Stimulated activated CD8-positive, alpha-beta memory T cell treated with anti-CD3 and anti-CD28 coated beads, Interleukin-2, amount 100 ng/mL, for 1 hour (primary cell): ENCODE data around the gene DMAP1.

Experiments
- DNase-seq, 2 donors: peaks; one replicate each; pipeline ENCODE4 v3.0.0-alpha.2; 2020; ENCODE audit warnings: low read depth in 2 of 2

The DMAP1 gene

DNA sequence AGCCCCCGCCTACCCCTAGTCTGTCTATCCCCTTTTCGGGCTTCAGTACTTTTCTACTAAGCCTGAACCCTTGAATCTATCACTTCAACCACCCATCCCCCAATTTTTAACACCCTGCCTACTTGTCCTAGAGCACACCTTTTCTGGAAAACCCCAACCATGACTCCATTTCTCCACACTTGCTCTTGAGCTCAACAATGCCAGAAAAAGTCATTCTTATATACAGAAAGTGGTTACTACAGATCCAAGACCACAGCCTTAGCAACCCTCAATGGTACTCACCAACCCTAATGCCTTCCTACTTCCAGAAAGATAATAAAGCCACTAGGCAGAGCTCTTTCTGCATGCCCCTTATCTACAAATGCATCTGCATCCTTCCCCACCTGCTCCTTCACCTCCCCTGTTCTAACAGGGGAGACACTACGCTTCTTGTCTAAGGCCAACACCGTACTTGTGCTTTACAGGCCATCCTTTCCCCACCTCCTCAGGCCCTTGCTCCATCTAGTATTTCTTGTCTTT is 41.2 kb downstream of the DMAP1 start:
- no peak for DNase-seq

DNA sequence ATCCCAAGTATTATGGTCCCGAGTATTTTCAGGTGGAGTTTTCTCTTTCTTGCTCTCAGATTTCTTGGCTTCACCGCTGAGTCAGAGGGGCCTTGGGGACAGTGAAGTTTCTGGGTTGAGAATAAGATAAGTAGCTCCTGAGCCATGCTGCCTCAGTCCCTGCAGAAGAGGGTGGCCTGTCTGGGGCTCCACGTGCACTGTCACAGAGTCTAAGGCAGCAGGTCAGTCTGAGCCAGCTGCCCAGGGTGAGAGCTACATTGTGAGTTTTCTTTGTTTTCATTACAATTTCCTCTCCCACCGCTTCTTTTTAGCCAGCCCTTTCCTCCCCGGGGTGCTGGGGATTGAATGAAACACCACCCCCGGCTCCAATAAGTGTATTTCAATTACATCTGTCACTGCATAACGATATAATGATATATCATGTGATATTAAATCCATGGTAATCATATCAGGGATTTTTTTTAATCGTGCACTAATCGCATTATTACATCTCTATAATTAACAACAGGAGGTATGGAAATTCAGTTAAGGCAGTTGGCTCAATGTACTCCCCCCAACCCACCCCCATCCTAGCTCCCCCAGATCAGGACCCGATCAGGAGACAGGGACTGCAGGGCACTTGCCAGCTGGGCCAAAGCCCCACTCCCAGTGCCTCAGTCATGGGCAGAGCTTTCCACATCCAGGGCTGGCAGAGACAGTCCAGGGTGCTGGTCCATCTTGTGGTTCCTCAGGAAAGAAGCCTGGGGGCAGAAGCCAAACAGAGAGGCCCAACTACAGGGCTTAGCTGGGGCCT is 43.7 kb downstream of the DMAP1 start:
- DNase-seq, result no peak

DNA sequence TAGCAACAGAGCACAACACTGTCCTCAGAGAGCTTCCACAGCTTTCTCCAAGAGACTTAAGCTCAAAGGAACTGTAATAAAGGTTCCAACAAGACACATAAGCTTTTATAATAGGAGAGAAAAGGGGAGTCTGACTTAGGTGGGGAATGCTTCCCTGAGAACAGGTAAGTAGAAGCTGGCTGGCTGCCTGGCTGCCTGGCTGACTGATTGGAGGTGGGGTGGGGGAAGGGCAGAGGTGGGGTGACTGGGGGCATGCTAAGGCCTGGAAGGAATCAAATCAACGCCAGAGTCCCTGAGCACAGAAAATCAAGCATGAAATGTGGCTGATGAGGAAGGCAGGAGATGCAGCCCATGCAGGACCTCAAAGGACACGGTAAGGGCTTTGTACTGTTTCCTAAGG is 45.8 kb downstream of the DMAP1 start:
- DNase-seq, result no peak

DNA sequence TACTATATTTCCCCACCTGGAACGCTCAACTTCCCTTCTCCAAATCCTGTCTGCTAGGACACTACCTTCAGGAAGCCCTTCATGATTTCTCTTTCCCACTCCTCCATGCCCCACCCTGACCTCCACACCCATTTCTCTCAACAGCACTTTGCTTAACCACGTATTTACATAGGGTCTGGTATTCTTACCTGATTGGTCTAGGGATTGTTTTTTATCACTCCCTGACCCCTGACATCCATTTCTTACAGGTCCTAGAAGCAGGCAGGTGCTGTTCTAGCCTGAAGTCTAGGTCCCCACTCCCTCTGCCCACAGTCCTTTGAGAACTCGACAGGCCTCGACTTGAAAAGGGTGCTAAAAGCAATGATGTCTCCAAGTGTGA is 47.5 kb downstream of the DMAP1 start:
- DNase-seq, result no peak

DNA sequence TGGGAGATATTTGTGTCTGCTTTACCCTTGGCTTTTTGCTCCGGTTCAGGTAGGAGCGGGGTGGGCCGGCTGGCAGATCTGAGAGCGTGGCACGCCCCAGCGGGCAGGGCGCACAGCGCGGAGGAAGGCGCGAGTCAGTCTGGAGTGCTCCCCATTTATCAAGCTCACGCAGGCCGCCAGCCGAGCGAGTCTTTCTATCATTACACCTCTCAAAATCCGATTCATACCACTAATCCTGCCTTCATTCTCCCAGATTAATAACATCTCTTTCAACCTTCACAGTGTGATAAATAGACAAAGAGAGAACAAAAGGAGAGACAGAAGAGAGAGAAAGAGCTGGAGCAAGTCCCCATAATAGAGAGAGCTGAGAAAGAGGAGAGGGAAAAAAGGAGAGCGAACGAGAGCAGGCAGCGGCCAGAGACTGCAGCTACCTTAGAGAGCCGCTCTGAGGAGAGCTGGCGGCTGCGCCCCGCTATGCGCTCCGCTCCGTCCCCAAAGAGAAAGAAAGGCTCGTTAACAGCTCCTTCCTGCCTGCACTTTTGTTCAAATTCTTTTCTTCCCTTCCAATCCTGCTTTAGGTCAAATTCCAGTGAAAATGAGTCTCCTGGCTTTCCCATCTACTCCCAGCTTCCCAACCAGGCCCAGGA is 48.0 kb downstream of the DMAP1 start:
- DNase-seq, result no peak

DNA sequence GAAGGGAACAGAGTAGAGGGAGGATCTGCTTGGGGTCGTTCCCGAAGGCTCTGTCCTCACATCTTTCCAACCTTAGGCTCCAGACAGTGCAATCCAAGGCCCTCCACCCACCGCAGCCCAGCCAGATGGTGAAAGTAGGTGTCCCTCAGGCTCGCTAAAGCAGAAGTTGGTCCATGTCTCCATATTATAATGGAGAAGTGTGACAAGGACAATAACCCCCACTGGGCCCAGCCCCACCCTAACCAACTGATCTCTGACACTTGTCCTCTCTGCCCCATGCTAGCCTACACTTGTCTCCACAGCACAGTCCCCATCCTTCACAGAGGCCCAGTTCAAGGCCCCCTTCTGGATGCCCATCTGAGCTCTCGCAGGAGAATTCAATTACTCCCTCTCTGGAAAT is 48.7 kb downstream of the DMAP1 start:
- no peak for DNase-seq

DNA sequence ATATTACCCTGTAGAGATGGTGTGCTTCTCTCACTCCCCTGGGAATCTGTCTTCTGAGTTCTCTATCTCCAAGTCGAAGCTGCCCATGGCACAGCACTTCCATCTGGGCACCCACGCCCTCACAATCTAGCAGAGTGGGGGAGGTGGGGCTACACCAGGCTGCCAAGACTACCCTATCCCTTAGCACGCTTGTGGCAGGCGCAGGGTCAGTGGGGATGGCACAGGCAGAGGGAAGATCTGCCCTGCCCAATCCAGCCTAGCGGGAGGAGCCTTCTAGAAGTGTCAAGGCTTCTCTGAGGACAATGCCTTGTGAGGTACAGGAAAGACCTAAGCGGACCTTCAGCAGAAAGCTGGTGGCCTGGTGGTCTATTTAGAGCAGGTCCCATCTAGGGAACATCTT is 49.1 kb downstream of the DMAP1 start:
- DNase-seq, result no peak

DNA sequence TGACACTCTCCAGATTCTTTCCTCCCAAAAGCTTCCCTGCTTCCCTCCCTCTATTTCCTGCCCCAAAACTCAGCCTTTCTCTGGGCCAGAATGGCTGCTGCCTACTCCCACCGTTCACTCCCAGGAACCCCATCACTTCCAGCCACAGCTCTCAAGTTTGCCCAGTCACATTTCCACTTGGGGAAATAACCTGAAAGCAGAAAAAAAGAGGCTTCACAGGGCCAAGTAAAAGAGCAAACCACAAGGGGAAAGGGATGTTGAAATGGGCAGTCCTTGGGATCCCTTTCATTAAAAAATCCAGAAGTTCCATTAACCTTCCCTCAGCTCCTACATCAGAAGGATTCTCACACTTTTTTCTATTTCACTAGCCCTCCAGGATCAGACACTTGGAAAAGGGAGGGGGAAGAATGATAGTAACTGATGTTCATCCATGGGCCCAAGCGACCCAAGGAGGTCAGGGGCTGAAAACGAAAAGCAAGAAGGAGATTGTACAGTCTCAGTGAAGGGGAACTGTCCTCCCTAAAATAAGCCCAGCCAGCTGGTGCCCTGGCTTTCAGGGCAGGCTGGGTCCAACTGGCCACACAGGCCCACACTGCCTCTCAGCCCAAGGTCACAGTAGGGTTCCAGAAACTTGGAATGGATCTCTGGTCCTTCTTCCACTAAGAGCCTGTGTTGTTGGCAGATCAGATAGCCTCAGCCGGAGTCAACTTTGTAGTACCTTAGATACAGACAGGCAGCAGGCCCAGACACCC is 49.7 kb downstream of the DMAP1 start:
- DNase-seq, result no peak

DNA sequence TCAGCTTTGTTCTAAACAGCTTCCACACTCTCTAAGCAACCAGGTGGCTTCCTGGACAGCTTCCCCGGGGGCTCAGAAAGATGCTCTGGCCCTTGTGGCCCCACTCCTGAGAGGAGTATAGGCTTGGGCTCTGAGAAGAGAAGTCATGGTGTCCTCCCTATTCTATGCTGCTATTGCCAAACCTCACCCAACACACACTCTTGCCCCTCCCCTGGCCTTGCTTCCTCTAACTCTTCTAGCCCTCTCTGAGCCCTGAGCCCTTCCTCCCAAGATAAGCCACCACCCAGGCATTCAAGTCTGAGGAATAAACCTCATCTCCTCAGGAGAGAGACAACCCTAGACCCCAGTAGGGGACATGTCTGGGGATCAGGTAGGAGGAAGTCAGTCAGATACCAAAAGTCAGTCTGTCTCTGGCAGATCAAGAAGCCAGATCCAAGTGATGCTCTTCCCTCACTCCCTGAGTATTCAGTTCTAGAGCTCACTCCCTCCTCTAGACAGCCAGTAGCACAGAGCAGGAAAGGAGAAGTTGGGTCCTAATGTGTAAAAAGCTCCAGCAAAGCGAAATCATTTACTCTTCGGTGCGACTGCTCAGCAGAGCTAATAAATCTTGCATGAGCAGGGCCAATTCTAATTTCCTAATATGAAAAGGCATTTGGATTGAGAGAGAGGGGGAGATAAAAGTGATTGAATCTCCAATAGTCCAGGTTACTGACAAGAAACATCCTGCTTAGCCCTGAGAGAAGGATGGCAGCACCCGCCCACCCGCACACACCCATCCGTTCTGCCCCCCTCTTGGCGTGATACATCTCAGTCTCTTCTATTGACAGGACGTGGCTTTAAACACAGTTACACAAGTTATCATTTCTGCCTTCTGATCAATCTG is 50.5 kb downstream of the DMAP1 start:
- no peak for DNase-seq

DNA sequence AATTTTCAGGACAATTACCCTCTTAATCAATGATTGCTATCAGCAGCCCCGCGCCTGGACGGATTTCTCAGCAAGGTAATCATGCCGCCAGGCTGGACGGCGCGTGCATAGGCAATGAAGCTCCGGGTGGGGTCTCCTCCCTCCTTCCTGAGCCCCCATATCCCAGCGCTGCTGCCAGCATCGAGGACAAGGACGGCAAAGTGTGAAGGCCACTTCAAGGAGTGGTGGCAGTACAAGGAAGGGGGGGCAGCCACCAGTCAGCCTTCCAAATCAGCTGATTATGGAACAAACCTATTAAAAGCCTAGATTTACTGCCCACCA is 51.1 kb downstream of the DMAP1 start:
- DNase-seq, result no peak

DNA sequence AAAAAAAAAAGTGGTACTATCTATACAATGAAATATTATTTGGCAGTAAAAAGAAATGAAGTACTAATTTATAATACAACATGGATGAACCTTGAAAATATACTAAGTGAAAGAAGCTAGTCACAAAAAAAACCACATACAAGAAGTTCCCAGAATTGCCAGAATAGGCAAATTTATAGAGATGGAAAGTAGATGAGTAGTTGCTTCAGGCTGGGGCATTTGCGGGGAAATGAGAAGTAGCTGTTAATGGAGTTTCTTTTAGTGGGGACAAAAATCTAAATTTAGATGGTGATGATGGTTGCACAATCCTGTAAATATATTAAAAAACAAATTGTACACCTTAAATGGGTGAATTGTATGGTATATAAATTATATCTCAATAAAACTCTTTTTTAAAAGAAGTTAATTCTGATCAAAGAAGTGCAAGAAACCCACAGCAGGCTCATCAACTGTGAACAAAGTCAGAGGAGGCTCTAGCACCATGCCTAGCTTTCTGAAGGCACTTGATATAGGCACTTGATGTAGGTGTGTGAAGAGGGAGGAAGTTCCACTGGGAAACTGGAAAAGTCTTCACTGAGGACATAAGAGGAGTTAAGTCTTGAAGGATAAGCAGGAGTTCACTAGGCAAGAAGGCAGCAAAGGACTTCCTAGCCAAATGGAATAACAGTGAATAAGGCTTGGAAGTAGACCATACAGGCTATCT is 52.5 kb downstream of the DMAP1 start:
- no peak for DNase-seq

DNA sequence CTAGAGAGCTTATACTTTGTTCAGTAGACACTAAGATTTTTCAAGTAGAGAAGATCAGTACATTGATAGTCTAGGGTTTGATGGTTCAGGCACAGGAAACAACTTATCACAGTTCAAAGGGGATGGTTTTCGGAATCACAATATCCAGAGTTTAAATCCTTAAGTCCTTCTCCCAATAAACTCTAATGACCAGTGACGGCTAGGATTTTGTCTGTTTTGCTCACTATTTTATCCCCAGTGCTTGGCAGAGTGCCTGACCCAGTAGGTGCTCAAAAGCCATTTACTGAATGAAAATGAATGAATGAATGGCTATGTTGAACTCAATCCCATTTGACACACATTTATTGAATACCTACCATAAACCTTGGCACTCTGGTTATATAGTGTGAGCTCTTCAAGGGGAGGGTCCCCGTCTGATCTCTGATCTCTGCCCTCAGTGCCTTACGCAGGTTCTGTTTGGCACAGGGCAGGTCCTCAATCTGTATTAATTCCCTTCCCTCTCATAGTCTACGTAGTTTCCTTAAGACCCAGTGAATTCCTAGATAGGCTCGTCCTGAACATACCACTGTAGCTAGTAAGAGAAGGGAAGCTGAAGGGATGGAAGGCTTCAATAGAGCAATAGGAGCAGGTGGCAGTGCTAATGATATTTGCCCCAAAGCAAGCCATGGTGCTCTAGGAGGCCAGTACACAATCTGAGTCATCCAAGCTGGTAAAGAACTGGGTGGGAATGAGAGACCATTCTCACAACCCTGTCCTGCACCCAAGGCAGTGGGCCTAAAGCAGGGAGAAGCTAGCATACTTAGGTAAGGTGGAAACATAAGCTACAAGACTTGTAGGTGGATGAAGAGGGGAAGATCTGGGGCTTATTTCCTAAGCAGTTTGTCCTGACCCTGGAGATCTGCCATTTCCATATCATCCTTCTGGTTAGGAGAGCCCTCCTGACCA is 53.4 kb downstream of the DMAP1 start:
- no peak for DNase-seq

DNA sequence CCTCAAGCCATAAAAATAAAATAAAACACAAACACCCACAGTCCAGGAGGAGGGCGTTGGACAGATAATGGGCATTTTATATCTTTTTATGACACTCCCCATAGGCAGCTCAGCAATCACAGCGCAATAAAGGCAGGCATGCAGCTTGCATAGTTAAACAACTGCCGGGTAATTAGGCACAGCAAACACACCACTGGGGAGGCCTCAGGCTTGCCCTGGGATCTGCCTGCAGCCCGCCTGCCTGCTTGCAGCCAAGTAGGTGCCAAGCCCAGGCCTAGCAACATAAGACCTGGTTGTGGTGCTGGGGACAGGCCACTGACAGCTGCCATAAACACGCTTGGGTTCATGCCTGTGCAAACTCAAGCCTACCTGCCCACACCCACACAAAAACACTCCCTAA is 54.2 kb downstream of the DMAP1 start:
- no peak for DNase-seq

DNA sequence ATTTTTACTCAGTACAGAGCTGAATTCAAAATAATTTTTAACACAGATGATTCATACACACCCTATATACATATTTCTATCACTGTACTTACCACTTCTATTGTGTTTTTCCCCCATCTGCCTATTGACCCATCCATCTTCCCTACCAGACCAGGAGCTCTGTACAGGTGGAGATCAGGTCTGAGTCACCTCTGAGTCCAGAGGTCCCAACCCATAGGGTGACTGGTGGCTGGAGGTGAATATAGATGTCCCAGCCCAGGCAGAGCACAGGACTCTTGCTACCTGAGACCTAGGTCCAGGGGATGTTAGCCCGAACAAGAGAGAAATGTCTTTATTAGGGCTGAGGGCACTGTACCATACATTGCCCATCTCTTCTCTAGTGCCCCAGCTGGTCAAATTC is 54.8 kb downstream of the DMAP1 start:
- no peak for DNase-seq
